ENCODE results near the gene NLRP11.
"Not testable (repeated sequence)": the region's sequence is repeated elsewhere in the genome, so short reads cannot be mapped to it uniquely, and the experiment has no call there.

- TF ChIP-seq POLR2A (IDR thresholded peaks at IDR 0.05), result not testable (repeated sequence)
- TF ChIP-seq, protein P1, sequence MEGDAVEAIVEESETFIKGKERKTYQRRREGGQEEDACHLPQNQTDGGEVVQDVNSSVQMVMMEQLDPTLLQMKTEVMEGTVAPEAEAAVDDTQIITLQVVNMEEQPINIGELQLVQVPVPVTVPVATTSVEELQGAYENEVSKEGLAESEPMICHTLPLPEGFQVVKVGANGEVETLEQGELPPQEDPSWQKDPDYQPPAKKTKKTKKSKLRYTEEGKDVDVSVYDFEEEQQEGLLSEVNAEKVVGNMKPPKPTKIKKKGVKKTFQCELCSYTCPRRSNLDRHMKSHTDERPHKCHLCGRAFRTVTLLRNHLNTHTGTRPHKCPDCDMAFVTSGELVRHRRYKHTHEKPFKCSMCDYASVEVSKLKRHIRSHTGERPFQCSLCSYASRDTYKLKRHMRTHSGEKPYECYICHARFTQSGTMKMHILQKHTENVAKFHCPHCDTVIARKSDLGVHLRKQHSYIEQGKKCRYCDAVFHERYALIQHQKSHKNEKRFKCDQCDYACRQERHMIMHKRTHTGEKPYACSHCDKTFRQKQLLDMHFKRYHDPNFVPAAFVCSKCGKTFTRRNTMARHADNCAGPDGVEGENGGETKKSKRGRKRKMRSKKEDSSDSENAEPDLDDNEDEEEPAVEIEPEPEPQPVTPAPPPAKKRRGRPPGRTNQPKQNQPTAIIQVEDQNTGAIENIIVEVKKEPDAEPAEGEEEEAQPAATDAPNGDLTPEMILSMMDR (IDR thresholded peaks at IDR 0.05), result not testable (repeated sequence)
Observed at GRCh38 chr19:55768818-55769217, 63.0 kb downstream of the NLRP11 start, which contains the start of gene RFPL4AL1.
